ENCODE data around the gene ACOXL.

Gene ACOXL

DNA sequence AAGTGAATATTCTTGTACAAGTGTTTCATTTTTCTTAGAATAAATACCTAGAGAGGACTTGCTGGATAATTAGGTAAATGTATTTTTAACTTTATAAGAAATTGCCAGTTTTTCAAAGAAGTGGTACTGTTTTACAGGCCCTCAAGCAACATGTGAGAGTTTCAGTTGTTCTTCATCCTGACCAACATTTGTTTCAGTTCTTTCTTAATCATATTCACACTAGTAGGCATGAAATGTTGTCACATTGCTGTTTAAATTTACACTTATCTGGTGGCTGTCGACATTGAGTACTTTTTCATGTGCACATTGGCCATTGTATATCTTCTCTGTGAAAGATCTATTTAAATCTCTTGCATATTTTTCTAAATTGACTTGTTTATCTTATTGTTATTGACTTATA lies 178.1 kb downstream of the ACOXL start:
- TF ChIP-seq, protein P1, sequence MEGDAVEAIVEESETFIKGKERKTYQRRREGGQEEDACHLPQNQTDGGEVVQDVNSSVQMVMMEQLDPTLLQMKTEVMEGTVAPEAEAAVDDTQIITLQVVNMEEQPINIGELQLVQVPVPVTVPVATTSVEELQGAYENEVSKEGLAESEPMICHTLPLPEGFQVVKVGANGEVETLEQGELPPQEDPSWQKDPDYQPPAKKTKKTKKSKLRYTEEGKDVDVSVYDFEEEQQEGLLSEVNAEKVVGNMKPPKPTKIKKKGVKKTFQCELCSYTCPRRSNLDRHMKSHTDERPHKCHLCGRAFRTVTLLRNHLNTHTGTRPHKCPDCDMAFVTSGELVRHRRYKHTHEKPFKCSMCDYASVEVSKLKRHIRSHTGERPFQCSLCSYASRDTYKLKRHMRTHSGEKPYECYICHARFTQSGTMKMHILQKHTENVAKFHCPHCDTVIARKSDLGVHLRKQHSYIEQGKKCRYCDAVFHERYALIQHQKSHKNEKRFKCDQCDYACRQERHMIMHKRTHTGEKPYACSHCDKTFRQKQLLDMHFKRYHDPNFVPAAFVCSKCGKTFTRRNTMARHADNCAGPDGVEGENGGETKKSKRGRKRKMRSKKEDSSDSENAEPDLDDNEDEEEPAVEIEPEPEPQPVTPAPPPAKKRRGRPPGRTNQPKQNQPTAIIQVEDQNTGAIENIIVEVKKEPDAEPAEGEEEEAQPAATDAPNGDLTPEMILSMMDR (IDR thresholded peaks at IDR 0.05; ENCODE audit: insufficient read depth, low read length, poor library complexity, severe bottlenecking), result no peak
- H3K27me3 ChIP-seq (replicated peaks; ENCODE audit: control insufficient read depth, insufficient read depth, low read length), result no peaks in the 10 kb centered on the region; the same call in 1 of the 2 replicates
- DNase-seq (ENCODE audit: extremely low read depth, insufficient read length), result no peak
- H3K36me3 ChIP-seq (ENCODE audit: control insufficient read depth, insufficient read depth, low read length), result no peaks in the 10 kb centered on the region
- no peak overlapping the region for H3K4me3 ChIP-seq (replicated peaks; ENCODE audit: low read depth, low read length)

DNA sequence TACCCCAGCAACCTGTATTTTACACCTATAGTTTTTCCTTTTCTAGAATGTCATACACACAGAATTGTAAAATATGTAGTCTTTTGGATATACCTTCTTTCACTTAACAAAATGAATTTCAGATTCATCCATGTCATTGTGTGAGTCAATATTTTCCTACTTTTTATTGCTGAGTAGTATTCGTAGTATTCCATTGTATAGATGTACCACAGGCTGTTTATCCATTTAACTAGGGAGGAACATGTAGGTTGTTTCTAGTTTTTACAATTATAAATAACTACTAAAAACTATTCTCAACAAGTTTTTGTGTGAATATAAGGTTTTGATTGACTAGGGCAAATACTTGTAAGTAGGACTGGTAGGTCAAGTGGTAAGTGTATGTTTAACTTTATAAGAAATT lies 187.4 kb downstream of the ACOXL start:
- no peaks in the 10 kb centered on the region for H3K36me3 ChIP-seq (ENCODE audit: control insufficient read depth, insufficient read depth, low read length)
- DNase-seq (ENCODE audit: extremely low read depth, insufficient read length), result no peak
- H3K4me3 ChIP-seq (replicated peaks; ENCODE audit: low read depth, low read length), result no peak overlapping the region
- H3K27me3 ChIP-seq (replicated peaks; ENCODE audit: control insufficient read depth, insufficient read depth, low read length), result no peaks in the 10 kb centered on the region
- TF ChIP-seq, protein P1 (IDR thresholded peaks at IDR 0.05; ENCODE audit: insufficient read depth, low read length, poor library complexity, severe bottlenecking), result no peak

DNA sequence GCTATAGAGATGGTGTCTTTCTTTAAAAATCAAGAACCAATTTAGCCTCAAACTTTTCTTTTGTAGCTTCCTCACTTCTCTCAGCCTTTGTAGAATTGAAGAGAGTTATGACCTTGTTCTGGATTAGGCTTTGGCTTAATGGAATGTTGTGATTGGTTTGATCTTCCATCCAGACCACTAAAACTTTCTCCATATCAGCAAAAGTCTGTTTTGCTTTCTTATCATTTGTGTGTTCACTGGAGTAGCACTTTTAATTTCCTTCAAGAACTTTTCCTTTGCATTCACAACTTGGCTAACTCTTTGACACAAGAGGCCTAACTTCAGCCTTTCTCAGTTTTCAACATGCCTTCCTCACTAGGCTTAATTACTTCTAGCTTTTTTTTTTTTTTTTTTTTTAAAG lies 193.1 kb downstream of the ACOXL start:
- H3K27me3 ChIP-seq (replicated peaks; ENCODE audit: control insufficient read depth, insufficient read depth, low read length), result no peaks in the 10 kb centered on the region
- no peak for DNase-seq (ENCODE audit: extremely low read depth, insufficient read length)
- no peaks in the 10 kb centered on the region for H3K36me3 ChIP-seq (ENCODE audit: control insufficient read depth, insufficient read depth, low read length)
- no peak overlapping the region for H3K4me3 ChIP-seq (replicated peaks; ENCODE audit: low read depth, low read length)
- TF ChIP-seq, protein P1 (IDR thresholded peaks at IDR 0.05; ENCODE audit: insufficient read depth, low read length, poor library complexity, severe bottlenecking), result no peak

DNA sequence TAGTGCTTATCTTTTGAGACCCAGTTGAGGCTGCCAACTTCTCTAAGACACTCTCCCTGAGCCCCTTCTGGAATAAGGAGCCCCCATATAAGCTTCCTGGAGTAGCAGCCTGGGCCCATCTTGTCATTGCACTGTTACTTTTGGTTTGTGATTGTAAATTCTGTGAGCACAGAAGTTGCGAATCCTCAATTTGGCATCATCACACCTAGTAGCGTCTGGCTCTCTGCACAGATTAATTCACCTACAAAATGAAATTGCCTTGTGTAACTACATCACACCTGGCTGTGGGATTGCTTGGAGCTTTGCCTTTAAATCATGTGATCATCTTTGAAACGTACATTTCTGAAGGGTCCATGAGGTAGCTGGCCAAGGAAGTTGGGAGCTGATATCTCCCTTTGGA lies 195.2 kb downstream of the ACOXL start:
- TF ChIP-seq, protein P1 (IDR thresholded peaks at IDR 0.05; ENCODE audit: insufficient read depth, low read length, poor library complexity, severe bottlenecking), result no peak
- H3K4me3 ChIP-seq (replicated peaks; ENCODE audit: low read depth, low read length), result no peak overlapping the region

DNA sequence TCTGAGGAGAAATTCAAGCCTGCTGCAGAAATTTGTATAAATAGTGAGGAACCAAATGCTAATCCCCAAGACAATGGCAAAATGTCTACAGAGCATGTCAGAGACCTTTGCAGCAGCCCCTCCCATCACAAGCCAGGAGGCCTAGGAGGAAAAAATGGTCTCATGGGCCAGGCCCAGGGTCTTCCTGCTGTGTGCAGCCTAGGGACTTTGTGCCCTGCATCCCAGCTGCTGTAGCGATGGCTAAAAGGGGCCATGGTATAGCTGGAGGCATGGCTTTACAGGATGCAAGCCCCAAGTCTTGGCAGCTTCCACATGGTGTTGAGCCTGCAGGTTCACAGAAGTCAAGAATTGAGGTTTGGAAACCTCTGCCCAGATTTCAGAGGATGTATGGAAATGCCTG lies 197.2 kb downstream of the ACOXL start:
- TF ChIP-seq, protein P1 (IDR thresholded peaks at IDR 0.05; ENCODE audit: insufficient read depth, low read length, poor library complexity, severe bottlenecking), result no peak
- DNase-seq (ENCODE audit: extremely low read depth, insufficient read length), result no peak
- Histone ChIP-seq H3K4me3 (replicated peaks; ENCODE audit: low read depth, low read length) (no peak overlapping the region), H3K36me3 (ENCODE audit: control insufficient read depth, insufficient read depth, low read length) (no peaks in the 10 kb centered on the region), H3K27me3 (replicated peaks; ENCODE audit: control insufficient read depth, insufficient read depth, low read length) (no peaks in the 10 kb centered on the region; the same call in 1 of the 2 replicates)

More for the DNA sequence above, 195.2 kb downstream of the ACOXL start:
- Histone ChIP-seq H3K36me3 (ENCODE audit: control insufficient read depth, insufficient read depth, low read length) (no peaks in the 10 kb centered on the region), H3K27me3 (replicated peaks; ENCODE audit: control insufficient read depth, insufficient read depth, low read length) (no peaks in the 10 kb centered on the region)
- DNase-seq (ENCODE audit: extremely low read depth, insufficient read length), result no peak

DNA sequence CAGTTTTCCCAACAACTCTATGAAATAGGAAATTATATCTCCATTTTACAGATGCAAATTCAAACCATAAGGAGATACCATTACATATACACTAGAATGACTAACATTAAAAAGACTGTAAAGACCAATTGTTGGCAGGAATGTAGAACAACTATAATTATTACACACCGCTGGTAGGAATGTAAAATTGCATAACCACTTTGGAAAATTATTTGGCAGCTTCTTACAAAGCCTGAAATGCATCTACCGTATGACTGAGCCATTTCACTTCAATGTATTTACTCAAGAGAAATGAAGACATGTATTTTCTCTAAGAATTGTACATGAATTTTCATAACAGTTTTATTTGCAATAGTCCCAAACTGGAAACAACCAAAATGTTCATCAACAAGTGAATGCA lies 199.3 kb downstream of the ACOXL start:
- TF ChIP-seq, protein P1 (IDR thresholded peaks at IDR 0.05; ENCODE audit: insufficient read depth, low read length, poor library complexity, severe bottlenecking), result no peak
- Histone ChIP-seq H3K36me3 (ENCODE audit: control insufficient read depth, insufficient read depth, low read length) (no peaks in the 10 kb centered on the region), H3K4me3 (replicated peaks; ENCODE audit: low read depth, low read length) (no peak overlapping the region), H3K27me3 (replicated peaks; ENCODE audit: control insufficient read depth, insufficient read depth, low read length) (no peaks in the 10 kb centered on the region; the same call in none of the 2 replicates)
- no peak for DNase-seq (ENCODE audit: extremely low read depth, insufficient read length)

Measured in GM06990 (cell line).